ENCODE results near the gene DAZAP2.

GRCh38 chr12:51242876-51243275, 4.2 kb downstream of the DAZAP2 start:
- TF ChIP-seq LEF1 (IDR thresholded peaks at IDR 0.05) (no peak), CTCF (IDR thresholded peaks at IDR 0.05 in 2 of 3, conservative IDR thresholded peaks at IDR 0.05 in 1 of 3; ENCODE audit: insufficient read depth in 2 of 3, low read depth in 1 of 3, low read length in 3 of 3) (no peak), PBX2 (CRISPR knock-in tag; IDR thresholded peaks at IDR 0.05; ENCODE audit: low read depth) (no peak), PBX2 (tag; conservative IDR thresholded peaks at IDR 0.05; ENCODE audit: low read depth) (no peak), ELF1 (tag; IDR thresholded peaks at IDR 0.05) (no peak), GABPB1 (CRISPR knock-in tag; IDR thresholded peaks at IDR 0.05) (no peak), THAP7 (CRISPR knock-in tag; IDR thresholded peaks at IDR 0.05) (no peak)

All from K562 (cell line).